Measurements from ENCODE around the gene TMCO4. TPM values are rescaled to one million over a fixed set of nuclear protein-coding genes. Genes with fewer than 3 reads are reported as not detected.

The TMCO4 gene
- total RNA-seq (2022; extraction: Qiagen RNA extraction) = 5.9 to 7.4 TPM (median 7.0 TPM) in 5 replicates

DNA sequence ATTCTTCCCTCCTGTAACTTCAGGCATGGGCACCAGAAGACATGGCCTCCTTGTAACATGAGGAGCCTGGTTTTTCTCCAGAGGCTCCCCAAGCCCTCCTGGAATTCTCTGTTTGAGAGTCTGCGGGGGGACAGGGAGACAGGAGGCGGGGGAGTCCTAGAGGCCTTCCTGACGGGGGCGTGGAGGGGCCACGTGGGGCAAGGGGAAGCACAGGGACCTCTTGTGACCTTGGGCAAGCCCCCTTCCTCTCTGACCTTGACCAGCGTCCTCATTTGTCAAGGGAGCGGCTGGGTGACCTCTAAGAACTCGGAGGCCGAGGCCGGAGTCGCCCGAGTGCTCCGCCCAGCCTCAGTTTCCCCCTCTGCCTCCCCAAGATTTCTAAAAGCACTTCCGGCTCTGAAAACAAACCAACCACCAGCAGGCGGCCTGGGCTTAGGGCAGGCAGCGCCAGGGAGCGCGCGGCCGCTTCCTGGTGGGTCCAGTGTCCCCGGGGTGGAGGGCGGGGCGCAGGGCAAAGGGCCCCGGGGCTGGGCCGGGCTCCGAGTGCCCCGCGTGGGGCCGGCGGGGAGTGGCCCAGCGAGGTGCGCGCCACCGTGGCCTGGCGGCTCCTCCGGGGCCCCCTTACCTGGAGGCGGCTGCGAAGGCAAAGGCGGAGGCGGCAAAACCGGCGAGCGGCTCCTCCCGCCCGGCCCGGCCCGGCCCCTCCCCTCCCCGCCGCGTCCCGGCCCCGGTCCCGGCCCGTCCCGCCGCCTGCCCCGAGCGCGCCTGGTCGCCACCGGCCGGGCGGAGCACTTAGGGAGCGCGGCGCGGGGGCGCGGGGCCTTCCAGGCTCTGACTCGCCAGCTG, at the start of gene TMCO4:
TSS of gene TMCO4 (minus strand) at position 687 of the 846 bp plus-strand sequence. CDS start 19,158 bp downstream, outside the sequence.

DNA sequence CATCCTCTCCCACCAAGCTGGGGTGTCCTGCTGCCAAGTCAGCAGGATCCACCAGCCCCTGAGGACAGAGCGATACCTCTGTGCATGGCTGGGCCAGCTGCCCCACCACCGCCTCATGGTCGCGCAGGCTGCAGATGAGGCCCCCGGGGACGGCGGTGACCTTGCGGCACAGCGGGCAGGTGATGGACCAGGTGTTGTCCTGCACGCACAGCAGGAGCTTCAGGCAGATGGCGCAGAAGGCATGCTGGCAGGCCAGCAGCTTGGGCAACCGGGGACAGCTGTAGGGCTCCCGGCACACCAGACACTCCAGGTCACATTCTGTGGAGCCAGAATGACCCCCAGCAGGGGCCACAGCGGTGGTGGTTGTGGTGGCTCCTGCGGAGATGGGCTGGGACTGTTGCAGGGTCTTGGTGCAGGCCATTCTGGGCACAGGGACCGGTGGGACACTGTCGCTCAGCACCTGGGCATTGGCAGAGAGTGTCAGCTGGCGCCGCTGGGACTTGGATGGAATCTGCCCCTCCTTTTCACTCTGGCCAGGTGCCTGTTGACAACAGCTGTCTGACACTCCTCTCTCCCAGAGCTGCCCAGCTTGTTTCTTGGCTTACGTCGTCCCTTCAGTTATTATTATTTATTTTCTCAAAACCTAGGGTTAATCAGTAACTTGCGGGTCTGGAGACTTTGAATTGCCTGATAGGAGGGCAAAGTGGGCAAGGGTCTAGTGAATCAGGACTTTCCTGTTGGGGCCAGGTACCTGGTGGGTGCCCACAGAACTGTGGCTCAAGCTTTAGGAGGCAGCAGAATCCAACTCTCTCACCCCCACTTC, 15.2 kb upstream of the TMCO4 start, which contains the start of gene RNF186:
TSS of gene RNF186 (minus strand) at position 603 of the 823 bp plus-strand sequence. CDS start at position 421, 182 bp downstream.

DNA sequence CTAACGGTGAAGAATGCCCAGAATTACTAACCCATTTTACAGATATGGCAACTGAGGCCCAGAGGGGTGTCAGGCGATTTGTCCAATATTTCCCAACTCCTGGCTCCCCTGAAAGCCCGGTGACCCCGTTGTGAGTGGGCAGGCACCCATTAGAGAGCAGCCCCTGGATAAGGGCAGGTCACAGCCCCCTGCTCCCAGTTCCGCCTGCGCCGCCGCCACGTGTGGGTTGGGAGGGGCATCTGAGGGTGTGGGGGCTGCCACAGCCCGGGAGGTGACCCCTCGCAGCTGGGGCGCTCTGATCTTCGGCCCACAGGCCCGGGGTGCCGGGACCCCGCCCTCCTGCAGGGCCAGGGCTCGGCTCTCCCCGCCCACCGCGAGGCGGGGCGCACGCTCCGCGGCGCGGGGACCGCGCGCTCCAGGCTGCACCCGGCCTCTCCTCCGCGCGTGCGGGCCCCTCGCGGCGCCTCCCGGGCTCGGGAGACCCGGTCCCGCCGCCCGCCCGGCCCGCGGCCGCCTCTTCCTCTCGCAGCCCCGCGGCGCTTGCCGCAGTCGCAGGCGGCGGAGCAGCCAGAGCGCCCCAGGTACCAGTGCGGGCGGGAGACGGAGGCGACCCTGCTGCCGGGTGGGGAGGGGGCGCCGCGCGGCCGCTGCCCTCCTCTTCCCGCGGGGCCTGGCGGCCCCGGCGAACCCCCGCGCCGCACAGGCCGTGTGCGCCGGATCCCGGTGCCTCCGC, 135.1 kb downstream of the TMCO4 start, which contains the start of gene HTR6:
TSS of gene HTR6 (plus strand) at position 423 of the 733 bp plus-strand sequence. CDS start 879 bp downstream, outside the sequence.

DNA sequence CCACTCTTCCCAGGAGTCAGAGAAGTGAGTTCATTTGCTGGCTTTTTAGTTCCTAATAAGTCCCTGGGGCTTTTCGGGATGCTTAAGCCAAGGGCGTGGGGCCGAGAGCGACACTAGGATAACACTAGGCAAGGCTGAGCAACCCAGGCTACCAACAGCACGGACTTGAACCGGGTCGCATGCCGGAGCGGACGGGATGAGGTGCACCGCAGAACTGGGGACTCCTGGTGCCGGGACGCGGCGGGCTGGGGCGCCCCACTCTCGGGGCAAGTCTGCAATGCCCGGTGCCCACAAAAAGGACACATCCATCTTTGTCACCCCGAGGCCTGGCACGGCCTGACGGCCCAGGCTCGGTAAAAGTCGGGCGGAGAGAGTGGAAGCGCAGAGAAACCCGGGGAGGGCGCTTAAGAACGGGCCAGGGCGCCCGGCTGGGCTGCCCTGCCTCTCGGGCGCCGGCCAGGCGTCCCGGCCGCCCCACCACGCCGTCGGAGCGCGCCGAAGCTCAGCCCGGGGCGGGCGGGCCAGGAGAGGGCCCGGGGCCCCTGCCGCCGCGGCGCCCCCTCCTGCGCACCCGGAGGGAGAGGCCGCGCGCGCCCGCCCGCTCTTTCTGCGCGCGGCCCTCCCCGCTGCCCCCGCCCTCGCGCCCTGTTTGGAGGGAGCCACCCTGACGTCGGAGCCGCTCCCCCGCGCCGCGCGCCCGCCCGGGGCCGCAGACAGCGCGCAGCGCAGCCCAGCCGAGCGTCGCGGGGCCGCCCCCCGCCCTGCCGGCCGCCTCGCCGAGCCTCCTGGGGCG, 155.9 kb downstream of the TMCO4 start, which contains the start of gene NBL1:
TSS of gene NBL1 (plus strand) at position 710 of the 793 bp plus-strand sequence. CDS start 10,720 bp downstream, outside the sequence.

Other genes starting within 250 kb of the TMCO4 start
- 39.3 to 69.3 TPM (median 64.9 TPM) in 5 replicates for gene NBL1, start 155.6 kb downstream of the TMCO4 start, total RNA-seq (2022; extraction: Qiagen RNA extraction)
- gene HTR6, start 135.0 kb downstream of the TMCO4 start, total RNA-seq (2022; extraction: Qiagen RNA extraction) = 0.08 to 0.28 TPM (median 0.19 TPM) in 5 replicates
- not detected in 5 replicates for gene RNF186, start 15.4 kb upstream of the TMCO4 start, total RNA-seq (2022; extraction: Qiagen RNA extraction)
- gene OTUD3, start 82.5 kb upstream of the TMCO4 start, total RNA-seq (2022; extraction: Qiagen RNA extraction) = 2.2 to 3.4 TPM (median 2.6 TPM) in 5 replicates
- not detected in 5 replicates for gene PLA2G2E, start 123.7 kb upstream of the TMCO4 start, total RNA-seq (2022; extraction: Qiagen RNA extraction)
- gene PLA2G2A, start 179.7 kb upstream of the TMCO4 start, total RNA-seq (2022; extraction: Qiagen RNA extraction) = not detected in 5 replicates